Activated naive CD8-positive, alpha-beta T cell treated with anti-CD3 and anti-CD28 coated beads, Interleukin-2, amount 50 U/mL, for 24 hours (primary cell): ENCODE results near the gene SPDL1.

Source experiments
- ATAC-seq: fragments of 150-1000 bp; cut with Tn5 transposase; one replicate; pipeline ENCODE4 v1.10.0; 2021
- DNase-seq: peaks from one replicate; pipeline ENCODE4 v3.0.0; 2021
- H3K27ac Mint-ChIP-seq: one replicate; pipeline ENCODE4 v1.8.0; 2021; ENCODE audit warnings: mild to moderate bottlenecking, mixed read lengths
- H3K27me3 Mint-ChIP-seq: one replicate; pipeline ENCODE4 v1.8.0; 2021; ENCODE audit warnings: mixed read lengths
- H3K36me3 Mint-ChIP-seq: one replicate; pipeline ENCODE4 v1.8.0; 2021; ENCODE audit warnings: low read depth, mixed read lengths
- H3K4me1 Mint-ChIP-seq: one replicate; pipeline ENCODE4 v1.8.0; 2021; ENCODE audit warnings: mixed read lengths
- H3K4me3 Mint-ChIP-seq: one replicate; pipeline ENCODE4 v1.8.0; 2021; ENCODE audit warnings: mild to moderate bottlenecking, moderate library complexity, mixed read lengths
- H3K9me3 Mint-ChIP-seq: one replicate; pipeline ENCODE4 v1.8.0; 2021; ENCODE audit warnings: mixed read lengths

Gene SPDL1

GRCh38 chr5:169554251-169554650, 29.3 kb upstream of the SPDL1 start:
- H3K27me3 Mint-ChIP-seq, result peaks cover 38% of the 10 kb centered on the region

GRCh38 chr5:169557838-169558237, 25.7 kb upstream of the SPDL1 start:
- peaks cover 34% of the 10 kb centered on the region for H3K27me3 Mint-ChIP-seq

More at GRCh38 chr5:169554251-169554650, 29.3 kb upstream of the SPDL1 start:
- DNase-seq (no peak), ATAC-seq (no peak)
- H3K27ac Mint-ChIP-seq, result no peak overlapping the region
- no peak overlapping the region for H3K4me3 Mint-ChIP-seq
- peaks cover 10% of the 10 kb centered on the region for H3K9me3 Mint-ChIP-seq
- H3K4me1 Mint-ChIP-seq, result no peaks in the 10 kb centered on the region
- H3K36me3 Mint-ChIP-seq, result no peaks in the 10 kb centered on the region

GRCh38 chr5:169561893-169562292, 21.7 kb upstream of the SPDL1 start:
- Mint-ChIP-seq H3K36me3 (no peaks in the 10 kb centered on the region), H3K9me3 (peaks cover 10% of the 10 kb centered on the region), H3K27ac (no peak overlapping the region), H3K27me3 (peaks cover 40% of the 10 kb centered on the region), H3K4me3 (no peak overlapping the region), H3K4me1 (no peaks in the 10 kb centered on the region)
- DNase-seq (no peak), ATAC-seq (no peak)

More at GRCh38 chr5:169557838-169558237, 25.7 kb upstream of the SPDL1 start:
- DNase-seq, result no peak
- H3K4me1 Mint-ChIP-seq, result no peaks in the 10 kb centered on the region
- no peak overlapping the region for H3K27ac Mint-ChIP-seq
- peaks cover 10% of the 10 kb centered on the region for H3K9me3 Mint-ChIP-seq
- no peaks in the 10 kb centered on the region for H3K36me3 Mint-ChIP-seq
- H3K4me3 Mint-ChIP-seq, result no peak overlapping the region
- no peak for ATAC-seq

DNA sequence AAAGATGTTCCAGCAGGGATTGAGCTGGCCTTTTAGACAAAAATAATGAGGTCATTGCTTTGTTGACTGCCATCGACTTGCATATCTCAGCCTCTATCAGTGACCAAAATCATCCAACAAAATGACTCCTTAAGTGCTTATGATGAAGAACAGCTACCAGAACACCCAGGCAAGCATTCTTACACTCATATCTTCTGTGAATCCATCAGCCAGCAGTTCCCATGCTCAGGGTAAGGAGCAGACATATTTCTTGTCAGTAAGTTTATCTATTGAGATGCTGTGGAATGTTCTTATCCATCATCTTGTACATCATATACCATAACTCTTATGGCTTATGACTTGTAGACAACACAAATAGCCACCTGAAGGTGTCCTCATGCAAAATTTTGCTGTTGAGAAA, 20.2 kb upstream of the SPDL1 start:
- H3K36me3 Mint-ChIP-seq, result no peaks in the 10 kb centered on the region
- peaks cover 40% of the 10 kb centered on the region for H3K27me3 Mint-ChIP-seq
- ATAC-seq, result no peak
- H3K4me3 Mint-ChIP-seq, result no peak overlapping the region
- peaks cover 1% of the 10 kb centered on the region for H3K9me3 Mint-ChIP-seq
- no peak for DNase-seq
- no peak overlapping the region for H3K27ac Mint-ChIP-seq
- no peaks in the 10 kb centered on the region for H3K4me1 Mint-ChIP-seq

DNA sequence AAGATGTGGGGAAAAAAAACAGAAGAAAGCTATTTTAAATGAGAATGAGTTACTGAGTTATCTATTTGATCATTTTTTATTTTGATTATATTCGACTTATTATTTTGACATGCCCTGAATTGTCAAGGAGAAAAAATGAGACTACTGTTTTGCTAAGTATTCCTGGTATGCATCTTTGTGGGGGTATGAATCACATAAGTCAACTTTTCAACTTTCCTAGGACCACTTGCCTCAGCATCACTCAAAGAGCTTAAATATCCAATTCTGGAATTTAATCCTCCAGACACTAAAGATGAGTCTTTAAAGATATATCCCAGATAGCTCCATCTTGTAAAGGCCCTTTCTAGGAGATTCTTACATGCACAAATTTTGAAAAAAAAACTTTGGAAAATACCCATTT, 17.4 kb upstream of the SPDL1 start:
- DNase-seq, result no peak
- no peaks in the 10 kb centered on the region for H3K4me1 Mint-ChIP-seq
- H3K36me3 Mint-ChIP-seq, result no peaks in the 10 kb centered on the region
- H3K27ac Mint-ChIP-seq, result no peak overlapping the region
- H3K4me3 Mint-ChIP-seq, result no peak overlapping the region
- no peak for ATAC-seq
- no peaks in the 10 kb centered on the region for H3K9me3 Mint-ChIP-seq
- H3K27me3 Mint-ChIP-seq, result peaks cover 33% of the 10 kb centered on the region

GRCh38 chr5:169567079-169567478, 16.5 kb upstream of the SPDL1 start:
- no peak for DNase-seq
- no peaks in the 10 kb centered on the region for H3K36me3 Mint-ChIP-seq
- no peak for ATAC-seq
- no peak overlapping the region for H3K27ac Mint-ChIP-seq
- peaks cover 33% of the 10 kb centered on the region for H3K27me3 Mint-ChIP-seq
- H3K4me1 Mint-ChIP-seq, result no peaks in the 10 kb centered on the region
- no peaks in the 10 kb centered on the region for H3K9me3 Mint-ChIP-seq
- H3K4me3 Mint-ChIP-seq, result no peak overlapping the region

- no peaks in the 10 kb centered on the region for H3K4me1 Mint-ChIP-seq
- H3K4me3 Mint-ChIP-seq, result no peak overlapping the region
- peak; percentile 65 for ATAC-seq
- no peak overlapping the region for H3K27ac Mint-ChIP-seq
- peaks cover 33% of the 10 kb centered on the region for H3K27me3 Mint-ChIP-seq
- no peaks in the 10 kb centered on the region for H3K9me3 Mint-ChIP-seq
- no peaks in the 10 kb centered on the region for H3K36me3 Mint-ChIP-seq
- DNase-seq, result no peak
Observed at GRCh38 chr5:169569513-169569912, 14.1 kb upstream of the SPDL1 start.

GRCh38 chr5:169571355-169571754, 12.2 kb upstream of the SPDL1 start:
- Mint-ChIP-seq H3K9me3 (no peaks in the 10 kb centered on the region), H3K4me3 (no peak overlapping the region), H3K27me3 (peaks cover 37% of the 10 kb centered on the region), H3K27ac (no peak overlapping the region), H3K36me3 (no peaks in the 10 kb centered on the region), H3K4me1 (no peaks in the 10 kb centered on the region)
- ATAC-seq, result no peak
- no peak for DNase-seq

- no peaks in the 10 kb centered on the region for H3K36me3 Mint-ChIP-seq
- H3K27ac Mint-ChIP-seq, result no peak overlapping the region
- peaks cover 26% of the 10 kb centered on the region for H3K27me3 Mint-ChIP-seq
- H3K9me3 Mint-ChIP-seq, result no peaks in the 10 kb centered on the region
- DNase-seq (no peak), ATAC-seq (no peak)
- H3K4me1 Mint-ChIP-seq, result no peaks in the 10 kb centered on the region
- H3K4me3 Mint-ChIP-seq, result no peak overlapping the region
Observed at GRCh38 chr5:169574134-169574646, 9.4 kb upstream of the SPDL1 start.

GRCh38 chr5:169576181-169576598, 7.4 kb upstream of the SPDL1 start:
- no peak overlapping the region for H3K27ac Mint-ChIP-seq
- H3K4me1 Mint-ChIP-seq, result peaks cover 6% of the 10 kb centered on the region
- H3K36me3 Mint-ChIP-seq, result no peaks in the 10 kb centered on the region
- H3K9me3 Mint-ChIP-seq, result no peaks in the 10 kb centered on the region
- no peak for ATAC-seq
- DNase-seq, result no peak
- no peak overlapping the region for H3K4me3 Mint-ChIP-seq
- H3K27me3 Mint-ChIP-seq, result peaks cover 21% of the 10 kb centered on the region

DNA sequence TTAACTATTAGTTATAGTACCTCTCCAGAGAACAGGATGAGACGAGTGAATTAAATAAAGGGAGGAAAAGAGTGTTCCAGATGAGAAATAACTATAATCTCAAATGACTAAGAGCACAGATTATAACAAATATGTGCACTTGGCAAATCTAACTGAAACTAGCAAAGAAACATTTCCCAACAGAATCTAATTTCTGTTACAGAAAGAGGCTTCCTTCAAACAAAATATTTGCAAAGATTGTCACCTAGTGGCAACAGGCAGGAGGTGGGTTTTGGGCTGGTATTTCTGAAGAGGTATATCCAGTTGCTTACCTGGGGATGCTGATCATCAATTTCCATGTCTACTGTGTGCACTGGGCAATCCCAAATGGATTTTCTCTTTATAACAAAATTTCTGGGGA, 5.6 kb upstream of the SPDL1 start:
- Mint-ChIP-seq H3K27me3 (peaks cover 21% of the 10 kb centered on the region), H3K4me3 (no peak overlapping the region), H3K27ac (no peak overlapping the region), H3K36me3 (no peaks in the 10 kb centered on the region), H3K9me3 (no peaks in the 10 kb centered on the region), H3K4me1 (peaks cover 18% of the 10 kb centered on the region)
- no peak for DNase-seq
- ATAC-seq, result no peak

- peaks cover 40% of the 10 kb centered on the region for H3K4me1 Mint-ChIP-seq
- H3K27me3 Mint-ChIP-seq, result peaks cover 10% of the 10 kb centered on the region
- no peaks in the 10 kb centered on the region for H3K9me3 Mint-ChIP-seq
- peak overlapping the region; percentile 65 for H3K27ac Mint-ChIP-seq
- H3K36me3 Mint-ChIP-seq, result peaks cover 11% of the 10 kb centered on the region
- H3K4me3 Mint-ChIP-seq, result no peak overlapping the region
- ATAC-seq (no peak), DNase-seq (no peak)
Observed at GRCh38 chr5:169580964-169581363, 2.6 kb upstream of the SPDL1 start.

- Mint-ChIP-seq H3K4me3 (no peak overlapping the region), H3K4me1 (peaks cover 44% of the 10 kb centered on the region), H3K27ac (peak overlapping the region; percentile 65), H3K27me3 (peaks cover 5% of the 10 kb centered on the region), H3K36me3 (peaks cover 12% of the 10 kb centered on the region), H3K9me3 (no peaks in the 10 kb centered on the region)
- ATAC-seq, result peak; percentile 66
- DNase-seq, result peak; percentile 75
Observed at GRCh38 chr5:169581580-169582227, 1.9 kb upstream of the SPDL1 start.

- ATAC-seq (no peak), DNase-seq (no peak)
- Mint-ChIP-seq H3K4me1 (peaks cover 44% of the 10 kb centered on the region), H3K27me3 (peaks cover 3% of the 10 kb centered on the region), H3K9me3 (no peaks in the 10 kb centered on the region), H3K36me3 (peaks cover 12% of the 10 kb centered on the region), H3K4me3 (peak overlapping the region; percentile 97), H3K27ac (peak overlapping the region; percentile 96)
Observed at GRCh38 chr5:169583101-169583423, 511 bp upstream of the SPDL1 start.

DNA sequence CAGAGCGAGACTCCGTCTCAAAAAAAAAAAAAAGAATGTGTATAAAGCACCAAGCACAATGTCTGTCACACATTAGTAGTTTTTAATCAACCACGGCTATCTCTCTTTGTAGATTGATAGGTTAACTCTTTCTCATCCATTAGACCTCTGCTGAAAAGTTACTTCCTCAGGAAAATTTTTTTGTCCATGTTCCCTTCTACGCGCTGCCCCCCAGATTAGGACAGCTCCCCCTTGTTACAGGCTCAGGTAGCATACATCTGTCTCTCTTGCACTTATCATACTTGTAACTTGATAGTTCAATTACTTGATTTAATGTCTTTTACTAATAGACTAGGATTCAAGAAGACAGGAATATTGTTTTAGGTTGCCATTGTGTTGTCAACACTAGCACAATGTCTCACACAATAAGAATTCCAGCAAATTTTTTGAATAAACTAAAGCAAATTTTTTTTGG, 1.5 kb downstream of the SPDL1 start:
- Mint-ChIP-seq H3K27me3 (peaks cover 3% of the 10 kb centered on the region), H3K9me3 (no peaks in the 10 kb centered on the region), H3K36me3 (peaks cover 28% of the 10 kb centered on the region), H3K4me3 (peak overlapping the region; percentile 97), H3K27ac (no peak overlapping the region), H3K4me1 (peaks cover 44% of the 10 kb centered on the region)
- DNase-seq (no peak), ATAC-seq (no peak)

GRCh38 chr5:169590602-169591001, 7.0 kb downstream of the SPDL1 start:
- Mint-ChIP-seq H3K27ac (no peak overlapping the region), H3K4me3 (no peak overlapping the region), H3K4me1 (peaks cover 7% of the 10 kb centered on the region), H3K9me3 (no peaks in the 10 kb centered on the region), H3K27me3 (no peaks in the 10 kb centered on the region), H3K36me3 (peaks cover 58% of the 10 kb centered on the region)
- no peak for ATAC-seq
- no peak for DNase-seq
